ENCODE measurements around the gene CHRNA9.
"Not testable (repeated sequence)": the region's sequence is repeated elsewhere in the genome, so short reads cannot be mapped to it uniquely, and the experiment has no call there.

The CHRNA9 gene

GRCh38 chr4:40369437-40370274 is 34.5 kb downstream of the CHRNA9 start:
- FAIRE-seq (no peak), DNase-seq (ENCODE audit: insufficient read length, low spot score) (no peak)
- TF ChIP-seq POLR2A (IDR thresholded peaks at IDR 0.05; ENCODE audit: low read depth, low read length) = no peak

- TF ChIP-seq POLR2A (IDR thresholded peaks at IDR 0.05; ENCODE audit: low read depth, low read length) = no peak
- no peak for DNase-seq (ENCODE audit: insufficient read length, low spot score)
- no peak for FAIRE-seq
Measured at GRCh38 chr4:40372651-40373050, 37.5 kb downstream of the CHRNA9 start.

- no peak for DNase-seq (ENCODE audit: insufficient read length, low spot score)
- no peak for TF ChIP-seq POLR2A (IDR thresholded peaks at IDR 0.05; ENCODE audit: low read depth, low read length)
- no peak for FAIRE-seq
Measured at GRCh38 chr4:40373636-40374035, 38.5 kb downstream of the CHRNA9 start.

GRCh38 chr4:40375095-40375494 is 40.0 kb downstream of the CHRNA9 start:
- FAIRE-seq (no peak), DNase-seq (ENCODE audit: insufficient read length, low spot score) (no peak)
- TF ChIP-seq POLR2A (IDR thresholded peaks at IDR 0.05; ENCODE audit: low read depth, low read length) = no peak

GRCh38 chr4:40375620-40376019 is 40.5 kb downstream of the CHRNA9 start:
- no peak for FAIRE-seq
- TF ChIP-seq POLR2A (IDR thresholded peaks at IDR 0.05; ENCODE audit: low read depth, low read length) = no peak

DNA sequence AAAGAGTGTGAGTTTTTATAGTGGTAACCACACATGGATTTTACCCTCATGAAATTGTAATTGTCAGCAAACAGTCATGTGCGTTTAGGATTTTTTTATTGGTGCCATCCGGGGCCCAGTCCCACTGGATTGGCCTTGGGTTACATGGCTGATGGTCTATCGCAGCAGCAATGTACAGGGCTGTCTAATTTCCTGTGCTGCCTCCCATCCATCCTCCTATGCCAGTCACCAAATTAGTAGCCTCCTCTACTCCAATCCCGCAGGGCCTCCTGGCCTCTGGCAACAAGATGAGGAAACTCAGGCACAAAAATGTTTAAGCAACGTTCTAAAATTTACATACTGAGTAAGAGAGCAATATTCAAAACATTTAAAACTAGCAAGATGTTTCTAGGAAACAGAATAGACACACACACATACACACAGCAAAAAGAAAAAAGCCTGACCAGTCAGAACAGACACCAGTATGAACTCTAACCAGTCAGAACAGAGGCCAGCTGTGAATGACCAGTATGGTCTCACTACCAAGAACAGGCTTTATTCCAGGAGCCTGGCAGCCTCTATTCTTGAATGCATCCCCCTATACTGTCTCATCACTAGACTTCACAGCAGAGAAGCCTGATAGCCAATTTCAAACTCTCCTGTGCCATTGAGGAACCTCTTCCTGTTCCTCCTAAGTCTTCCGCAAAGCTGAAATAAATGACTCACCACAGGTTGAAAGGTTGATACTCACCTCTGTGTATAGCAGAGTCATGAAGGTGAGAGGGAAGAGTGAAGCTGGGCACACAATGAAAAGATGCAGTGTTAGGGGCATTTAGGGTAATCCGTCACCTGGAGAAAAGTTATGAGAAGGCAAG is 42.6 kb downstream of the CHRNA9 start:
- DNase-seq (ENCODE audit: insufficient read length, low spot score) (no peak), FAIRE-seq (no peak)
- TF ChIP-seq POLR2A (IDR thresholded peaks at IDR 0.05; ENCODE audit: low read depth, low read length) = no peak

More at GRCh38 chr4:40375620-40376019, 40.5 kb downstream of the CHRNA9 start:
- no peak for DNase-seq (ENCODE audit: insufficient read length, low spot score)

GRCh38 chr4:40378619-40379018 is 43.5 kb downstream of the CHRNA9 start:
- DNase-seq (ENCODE audit: insufficient read length, low spot score) (no peak), FAIRE-seq (no peak)
- TF ChIP-seq POLR2A (IDR thresholded peaks at IDR 0.05; ENCODE audit: low read depth, low read length) = no peak

- FAIRE-seq = no peak
- no peak for TF ChIP-seq POLR2A (IDR thresholded peaks at IDR 0.05; ENCODE audit: low read depth, low read length)
- no peak for DNase-seq (ENCODE audit: insufficient read length, low spot score)
Measured at GRCh38 chr4:40379248-40379647, 44.1 kb downstream of the CHRNA9 start.

DNA sequence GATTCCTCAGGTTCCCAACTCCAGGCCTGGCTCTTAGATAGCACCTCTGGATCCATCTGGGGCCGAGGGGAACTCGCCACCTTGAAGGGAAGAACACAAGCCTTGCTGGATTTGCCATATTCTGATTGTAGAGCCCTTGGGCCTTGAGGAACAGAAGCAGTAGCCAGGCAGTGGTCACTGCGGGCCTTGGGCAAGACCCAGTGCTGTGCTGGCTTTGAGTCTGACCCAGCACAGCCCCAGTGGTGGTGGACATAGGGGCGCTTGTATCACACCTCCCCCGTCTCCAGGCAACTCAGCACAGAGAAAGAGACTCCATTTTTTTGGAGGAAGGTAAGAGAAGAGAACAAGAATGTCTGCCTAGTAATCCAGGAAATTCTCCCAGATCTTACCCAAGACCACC is 45.5 kb downstream of the CHRNA9 start:
- no peak for TF ChIP-seq POLR2A (IDR thresholded peaks at IDR 0.05; ENCODE audit: low read depth, low read length)
- DNase-seq (ENCODE audit: insufficient read length, low spot score) (no peak), FAIRE-seq (no peak)

GRCh38 chr4:40388239-40388638 is 53.1 kb downstream of the CHRNA9 start:
- TF ChIP-seq POLR2A (IDR thresholded peaks at IDR 0.05; ENCODE audit: low read depth, low read length) = no peak
- no peak for FAIRE-seq
- DNase-seq (ENCODE audit: insufficient read length, low spot score) = no peak

DNA sequence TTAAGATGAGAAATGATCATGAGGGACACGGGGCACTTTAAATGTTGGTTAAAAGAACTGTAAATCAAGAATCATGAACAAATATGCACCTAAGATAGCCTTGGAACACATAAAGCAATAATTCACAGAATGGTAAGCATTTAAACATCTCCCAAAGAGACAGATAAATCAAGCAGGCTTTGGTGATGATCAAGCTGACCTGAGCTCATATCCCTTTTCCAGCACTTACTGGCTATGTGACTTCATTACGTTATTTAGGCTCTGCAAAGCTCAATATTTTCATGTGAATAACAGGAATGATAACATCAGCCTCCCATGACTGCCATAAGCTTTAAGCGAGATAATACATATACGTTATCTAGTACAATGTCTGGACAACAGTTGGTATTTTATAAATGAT is 54.9 kb downstream of the CHRNA9 start:
- no peak for DNase-seq (ENCODE audit: insufficient read length, low spot score)
- FAIRE-seq = no peak
- TF ChIP-seq POLR2A (IDR thresholded peaks at IDR 0.05; ENCODE audit: low read depth, low read length) = no peak

DNA sequence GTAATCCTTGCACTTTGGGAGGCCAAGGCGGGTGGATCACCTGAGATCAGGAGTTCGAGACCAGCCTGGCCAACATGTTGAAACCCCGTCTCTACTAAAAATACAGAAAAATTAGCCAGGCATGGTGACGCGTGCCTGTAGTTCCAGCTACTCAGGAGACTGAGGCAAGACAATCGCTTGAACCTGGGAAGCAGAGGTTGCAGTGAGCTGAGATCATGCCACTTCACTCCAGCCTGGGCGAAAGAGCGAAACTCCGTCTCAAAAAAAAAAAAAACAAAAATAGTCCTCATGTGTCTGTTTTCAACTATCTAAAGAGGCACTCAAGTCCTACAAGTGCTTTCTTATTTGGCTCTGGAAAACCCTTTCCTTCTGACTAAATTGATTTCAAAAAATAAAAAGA is 57.1 kb downstream of the CHRNA9 start:
- DNase-seq (ENCODE audit: insufficient read length, low spot score); FAIRE-seq: not testable (repeated sequence)

DNA sequence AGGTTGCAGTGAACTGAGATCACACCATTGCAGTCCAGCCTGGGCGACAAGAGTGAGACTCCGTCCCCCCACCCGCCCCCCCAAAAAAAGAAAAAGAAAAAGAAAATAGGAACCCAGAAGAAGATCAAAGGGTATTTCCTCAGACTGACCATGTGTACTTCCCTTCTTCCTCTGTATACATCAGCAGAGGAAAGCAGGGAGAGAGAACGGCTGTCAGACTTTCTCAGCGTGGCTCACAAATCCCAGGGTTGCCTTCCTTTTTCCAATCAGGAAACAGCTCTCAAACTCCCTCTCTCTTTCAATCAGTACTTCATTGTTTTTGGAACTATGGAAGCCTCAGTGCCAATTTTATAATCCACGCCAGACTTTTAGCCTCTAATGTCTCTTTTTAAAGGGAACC is 59.1 kb downstream of the CHRNA9 start:
- DNase-seq (ENCODE audit: insufficient read length, low spot score) (no peak), FAIRE-seq (no peak)
- no peak for TF ChIP-seq POLR2A (IDR thresholded peaks at IDR 0.05; ENCODE audit: low read depth, low read length)

- FAIRE-seq (no peak), DNase-seq (ENCODE audit: insufficient read length, low spot score) (no peak)
- no peak for TF ChIP-seq POLR2A (IDR thresholded peaks at IDR 0.05; ENCODE audit: low read depth, low read length)
Measured at GRCh38 chr4:40395166-40395900, 60.2 kb downstream of the CHRNA9 start.

All from H54 (cell line).